ENCODE data around the gene RPL23. TPM values are rescaled to one million over a fixed set of nuclear protein-coding genes. Genes with fewer than 3 reads are reported as not detected.
"Not testable (repeated sequence)": the region's sequence is repeated elsewhere in the genome, so short reads cannot be mapped to it uniquely, and the experiment has no call there.

Gene RPL23
- total RNA-seq, 1 donor from 2014 or later: 1,659 TPM

GRCh38 chr17:38867968-38868816 lies 14.7 kb upstream of the RPL23 start:
- no peak for DNase-seq (ENCODE audit: low spot score)

- peak; percentile 75 for DNase-seq (ENCODE audit: low spot score)
Observed at GRCh38 chr17:38867179-38867967, 13.9 kb upstream of the RPL23 start.

- no peak for DNase-seq (ENCODE audit: low spot score)
Observed at GRCh38 chr17:38864636-38865398, 11.3 kb upstream of the RPL23 start.

GRCh38 chr17:38861399-38861843 lies 7.9 kb upstream of the RPL23 start:
- DNase-seq (ENCODE audit: low spot score): no peak

GRCh38 chr17:38857271-38857670 lies 3.8 kb upstream of the RPL23 start:
- DNase-seq (ENCODE audit: low spot score): no peak

GRCh38 chr17:38855101-38855714 lies 1.7 kb upstream of the RPL23 start:
- DNase-seq (ENCODE audit: low spot score): not testable (repeated sequence)

- DNase-seq (ENCODE audit: low spot score): no peak
Observed at GRCh38 chr17:38852771-38853291, 690 bp downstream of the RPL23 start.

GRCh38 chr17:38851434-38851833 lies 2.1 kb downstream of the RPL23 start:
- DNase-seq (ENCODE audit: low spot score): no peak

- DNase-seq (ENCODE audit: low spot score): no peak
Observed at GRCh38 chr17:38850374-38850773, 3.1 kb downstream of the RPL23 start.

GRCh38 chr17:38848939-38849605 lies 4.4 kb downstream of the RPL23 start:
- no peak for DNase-seq (ENCODE audit: low spot score)

GRCh38 chr17:38848557-38848891 lies 5.0 kb downstream of the RPL23 start:
- DNase-seq (ENCODE audit: low spot score): no peak

- peak; percentile 65 for DNase-seq (ENCODE audit: low spot score)
Observed at GRCh38 chr17:38844261-38844757, 9.2 kb downstream of the RPL23 start.

GRCh38 chr17:38825762-38826247 lies 27.7 kb downstream of the RPL23 start:
- no peak for DNase-seq (ENCODE audit: low spot score)

GRCh38 chr17:38824899-38825761 lies 28.4 kb downstream of the RPL23 start, which contains the start of gene CWC25:
Gene CWC25 (minus strand): TSS chr17:38825321. CDS start chr17:38825183, 138 bp downstream.
- peak; percentile 97 for DNase-seq (ENCODE audit: low spot score)

- no peak for DNase-seq (ENCODE audit: low spot score)
Observed at GRCh38 chr17:38815576-38816193, 37.8 kb downstream of the RPL23 start.

GRCh38 chr17:38809828-38810227 lies 43.7 kb downstream of the RPL23 start:
- DNase-seq (ENCODE audit: low spot score): no peak

GRCh38 chr17:38800237-38800760 lies 53.2 kb downstream of the RPL23 start:
- no peak for DNase-seq (ENCODE audit: low spot score)

- peak; percentile 96 for DNase-seq (ENCODE audit: low spot score)
Observed at GRCh38 chr17:38799501-38800236, 53.9 kb downstream of the RPL23 start, which contains the start of gene PIP4K2B. Gene PIP4K2B (minus strand): TSS chr17:38799556. CDS start chr17:38799424, 132 bp downstream.
